ENCODE measurements around the gene TTLL10. TPM values are rescaled to one million over a fixed set of nuclear protein-coding genes. Genes with fewer than 3 reads are reported as not detected.
"Not testable (repeated sequence)": the region's sequence is repeated elsewhere in the genome, so short reads cannot be mapped to it uniquely, and the experiment has no call there.

Gene TTLL10
- total RNA-seq, 1 donor from 2014 or later: 1.0 TPM

DNA sequence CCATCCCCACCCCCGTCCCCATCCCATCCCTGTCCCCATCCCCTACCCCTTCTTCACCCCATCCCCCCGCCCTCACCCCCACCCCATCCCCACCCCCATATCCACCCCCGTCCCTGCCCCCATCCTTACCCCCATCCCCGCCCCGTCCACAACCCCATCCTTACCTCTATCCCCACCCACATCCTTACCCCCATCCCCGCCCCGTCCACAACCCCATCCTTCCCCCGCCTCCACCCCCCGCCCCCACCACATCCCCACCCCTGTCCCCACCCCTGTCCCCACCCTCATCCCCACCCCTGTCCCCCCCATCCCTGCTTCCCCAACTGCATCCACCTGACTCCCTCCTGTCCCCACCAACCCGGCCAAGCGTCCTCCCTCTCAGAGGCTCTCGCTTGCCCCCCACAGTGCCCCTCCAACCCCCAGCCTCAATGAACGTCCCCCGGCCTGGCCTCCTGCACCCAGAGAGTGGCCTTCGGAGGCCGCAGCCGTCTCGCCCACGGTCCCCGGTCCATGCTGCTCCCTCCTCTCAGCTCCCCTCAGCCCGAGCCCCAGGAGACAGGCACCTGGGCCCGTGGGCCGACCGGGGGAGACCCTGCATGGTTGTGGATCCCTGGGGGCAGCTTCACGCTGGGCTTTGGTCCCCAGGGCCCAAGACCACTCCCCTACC is 32.3 kb upstream of the TTLL10 start:
- no peak for ATAC-seq

GRCh38 chr1:1141911-1142250 is 31.8 kb upstream of the TTLL10 start:
- no peak for ATAC-seq

- ATAC-seq: not testable (repeated sequence)
These were observed 31.3 kb upstream of the TTLL10 start for GRCh38 chr1:1142352-1142751.

DNA sequence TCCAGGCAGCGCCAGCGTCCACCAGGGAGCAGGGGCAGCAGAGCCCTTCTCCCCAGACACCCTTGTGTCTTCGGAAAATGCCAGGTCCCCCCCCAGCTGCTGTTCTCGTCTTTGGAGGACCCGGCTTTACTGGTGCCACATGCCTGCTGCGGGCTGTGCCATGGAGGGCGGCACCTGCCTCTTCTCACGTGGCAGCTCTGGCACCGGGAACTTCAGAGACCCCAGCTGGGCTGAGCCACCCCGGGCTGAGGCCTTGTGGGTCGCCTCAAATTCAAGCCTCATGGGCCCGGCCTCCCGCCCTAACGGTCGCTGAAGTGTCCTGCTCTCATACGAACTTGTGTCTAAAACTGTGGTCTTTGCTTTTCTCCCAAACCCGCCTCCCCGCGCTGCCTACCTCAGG is 30.8 kb upstream of the TTLL10 start:
- ATAC-seq: no peak

DNA sequence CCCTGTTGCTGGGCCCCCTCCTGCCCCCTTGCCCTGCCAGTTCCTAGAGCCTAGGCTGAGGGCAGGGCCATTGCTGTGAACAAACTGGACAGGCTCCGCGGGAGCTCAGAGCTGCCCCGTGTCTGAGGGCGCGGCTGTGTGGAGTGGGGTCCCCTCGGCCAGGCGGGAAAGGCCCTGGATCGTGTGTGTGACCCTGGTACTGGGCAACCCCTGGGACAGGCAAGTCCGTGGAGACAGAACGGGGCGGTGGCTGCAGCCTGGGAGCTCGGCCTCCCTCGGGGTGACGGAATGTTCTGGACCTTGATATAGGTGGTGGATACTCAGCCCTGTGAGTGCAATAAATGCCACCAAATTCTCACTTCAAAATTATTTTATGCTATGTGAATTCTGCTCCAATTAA is 30.0 kb upstream of the TTLL10 start:
- peak; percentile 2 for ATAC-seq

DNA sequence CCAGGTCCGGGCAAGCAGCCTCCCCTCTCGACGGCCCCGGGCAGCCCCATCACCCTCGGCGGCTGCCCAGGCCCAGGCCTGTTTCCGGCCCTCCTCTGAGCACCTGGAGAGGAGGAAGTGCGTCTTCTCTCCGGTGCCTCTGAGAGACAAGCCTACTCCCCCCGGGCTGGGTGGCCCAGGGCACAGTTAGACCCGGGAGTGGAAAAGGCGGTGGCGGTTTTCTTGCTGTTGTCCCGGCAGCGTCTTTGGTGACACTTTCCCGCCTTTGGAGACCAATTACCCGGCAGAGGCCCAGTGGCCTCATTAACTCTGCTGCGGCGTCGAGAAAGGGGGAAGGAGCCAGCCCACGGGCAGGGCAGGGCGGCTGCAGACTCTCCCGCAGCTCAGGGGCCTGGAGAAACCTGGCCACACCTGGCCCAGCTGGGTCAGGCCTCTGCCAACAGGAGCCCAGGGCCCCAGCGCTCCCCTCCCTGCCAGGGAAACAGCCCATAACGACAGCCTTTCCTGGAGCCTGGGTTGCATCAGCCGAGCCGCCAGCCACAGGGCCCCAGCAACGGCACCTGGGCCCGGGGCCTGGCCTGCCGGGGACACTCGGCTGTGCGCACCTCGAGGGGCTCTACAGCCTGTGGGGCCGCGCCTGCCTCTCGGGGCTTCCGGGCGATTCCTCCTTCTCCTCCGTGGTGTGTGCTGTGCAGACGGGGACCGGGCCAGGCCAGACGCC is 29.4 kb upstream of the TTLL10 start:
- peak; percentile 85 for ATAC-seq

DNA sequence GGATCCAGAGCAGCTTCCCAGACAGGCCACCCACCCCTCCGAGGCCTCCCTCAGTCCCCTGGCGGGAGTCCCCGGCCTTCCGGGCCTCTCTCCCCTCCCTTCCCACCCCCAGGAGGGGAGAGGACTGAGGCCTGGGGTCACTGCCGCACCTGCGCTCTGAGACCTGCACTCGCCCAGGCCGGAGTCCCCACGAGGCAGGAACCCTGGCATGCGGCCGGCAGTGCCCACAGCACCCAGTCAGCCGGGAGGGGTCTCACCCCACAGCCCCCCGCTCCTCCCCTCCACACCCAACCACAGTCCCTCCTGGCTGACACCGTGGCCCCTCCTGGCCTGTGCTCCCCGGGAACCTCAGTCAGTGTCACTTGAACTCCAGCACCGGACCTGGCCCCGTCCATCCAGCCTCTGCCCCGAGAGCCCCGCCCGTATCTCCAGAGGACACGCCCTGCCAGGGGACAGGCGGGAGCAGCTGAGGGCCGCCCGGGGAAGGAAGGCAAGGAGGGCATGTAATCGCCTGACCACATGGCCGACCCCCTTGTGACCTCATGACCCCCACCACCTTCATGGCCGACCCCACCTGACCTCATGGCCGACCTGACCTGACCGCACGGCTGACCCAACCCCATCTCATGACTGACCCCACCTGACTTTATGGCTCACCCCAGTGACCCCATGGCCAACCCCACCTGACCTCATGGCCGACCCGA is 28.7 kb upstream of the TTLL10 start:
- ATAC-seq: peak; percentile 14

DNA sequence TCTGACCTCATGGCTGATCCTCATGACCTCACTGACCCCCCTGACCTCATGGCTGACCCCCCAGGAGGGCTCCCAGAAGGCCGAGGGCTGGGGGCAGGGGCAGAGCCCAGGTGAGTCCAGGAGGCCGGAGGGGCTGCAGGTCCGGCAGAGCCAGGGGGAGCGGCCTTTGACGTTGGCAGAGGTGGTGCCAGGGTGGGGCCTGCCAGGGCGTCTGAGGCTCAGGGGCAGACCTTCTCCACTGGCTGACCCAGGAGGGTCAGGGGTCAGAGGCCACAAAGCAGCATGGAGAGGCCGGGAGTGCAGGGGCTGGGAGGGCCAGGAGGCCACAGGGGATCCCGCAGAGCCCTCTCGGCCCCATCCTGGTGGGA is 28.1 kb upstream of the TTLL10 start:
- ATAC-seq: no peak

DNA sequence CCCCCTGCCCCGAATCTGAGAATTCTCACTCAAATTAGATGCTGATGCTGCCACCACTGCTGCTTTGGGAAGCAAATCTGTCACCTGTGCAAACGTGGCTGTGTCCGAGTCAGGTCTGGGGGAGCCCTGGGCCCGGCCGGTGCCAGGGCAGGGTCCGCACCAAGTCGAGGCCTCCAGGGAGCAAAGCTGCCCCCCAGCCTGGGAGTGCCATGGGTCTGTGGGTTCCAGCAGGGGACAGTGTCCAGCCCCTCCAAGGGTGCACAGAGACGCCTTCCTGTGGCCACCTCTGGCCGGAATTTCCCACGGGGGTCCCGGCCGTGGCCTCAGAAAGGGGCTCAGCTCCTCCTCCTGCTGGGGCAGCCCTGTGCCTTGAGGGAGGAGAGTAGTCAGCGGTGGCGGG is 27.7 kb upstream of the TTLL10 start:
- ATAC-seq: no peak

- ATAC-seq: no peak
These were observed 27.1 kb upstream of the TTLL10 start for GRCh38 chr1:1146596-1146995.

GRCh38 chr1:1148061-1148460 is 25.6 kb upstream of the TTLL10 start:
- ATAC-seq: no peak

- no peak for ATAC-seq
These were observed 25.1 kb upstream of the TTLL10 start for GRCh38 chr1:1148569-1148968.

GRCh38 chr1:1149416-1149815 is 24.3 kb upstream of the TTLL10 start:
- no peak for ATAC-seq

DNA sequence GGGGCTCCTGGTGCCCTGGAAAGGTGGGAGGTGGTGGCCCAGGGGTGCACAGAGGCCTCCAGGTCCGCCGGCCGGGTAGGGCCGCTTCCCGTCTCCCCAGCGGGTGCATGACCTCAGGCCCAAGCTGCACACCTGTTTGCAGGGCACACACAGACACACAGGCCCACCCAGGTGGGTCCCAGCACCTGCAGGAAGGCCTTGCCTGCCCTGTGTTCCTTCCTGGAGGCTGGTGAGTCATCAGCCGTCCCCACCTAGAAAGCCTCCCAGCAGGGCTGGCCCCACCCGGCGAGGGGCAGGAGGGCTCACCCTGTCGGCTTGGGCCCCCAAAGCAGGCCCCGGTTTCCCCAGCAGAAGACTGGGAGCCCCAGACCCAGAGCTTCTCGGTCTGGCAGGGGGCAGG is 23.6 kb upstream of the TTLL10 start:
- ATAC-seq: peak; percentile 76

DNA sequence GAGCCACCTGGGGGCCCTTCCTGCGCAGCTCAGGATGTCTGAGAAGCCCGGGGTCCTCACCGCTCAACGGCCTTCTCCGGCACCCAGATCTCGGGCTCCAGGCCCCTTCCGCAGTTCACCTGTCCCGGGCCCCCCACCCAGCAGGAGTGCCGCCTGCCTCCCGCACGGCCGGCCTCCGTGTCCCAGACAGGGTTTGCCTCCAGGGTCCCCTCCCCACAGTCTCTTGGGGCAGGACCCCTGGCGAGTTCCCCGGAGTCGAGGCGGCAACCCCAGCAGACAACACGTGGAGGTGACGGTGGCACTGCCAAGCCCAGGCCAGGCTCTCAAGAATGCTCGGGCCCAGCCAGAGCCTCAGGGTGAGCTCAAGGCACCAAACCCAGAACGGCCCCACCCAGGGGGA is 22.4 kb upstream of the TTLL10 start:
- no peak for ATAC-seq

GRCh38 chr1:1152431-1152830 is 21.2 kb upstream of the TTLL10 start:
- ATAC-seq: not testable (repeated sequence)

DNA sequence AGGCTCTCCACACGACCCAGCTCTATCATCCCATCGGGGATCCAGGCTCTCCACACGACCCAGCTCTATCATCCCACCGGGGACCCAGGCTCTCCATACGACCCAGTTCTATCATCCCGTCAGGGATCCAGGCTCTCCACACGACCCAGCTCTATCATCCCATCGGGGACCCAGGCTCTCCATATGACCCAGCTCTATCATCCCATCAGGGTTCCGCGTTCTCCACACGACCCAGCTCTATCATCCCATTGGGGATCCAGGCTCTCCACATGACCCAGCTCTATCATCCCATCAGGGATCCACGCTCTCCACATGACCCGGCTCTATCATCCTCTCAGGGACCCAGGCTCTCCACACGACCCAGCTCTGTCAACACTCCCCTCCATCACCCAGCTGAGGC is 20.5 kb upstream of the TTLL10 start:
- ATAC-seq: not testable (repeated sequence)

- no peak for ATAC-seq
These were observed 19.8 kb upstream of the TTLL10 start for GRCh38 chr1:1153874-1154273.

DNA sequence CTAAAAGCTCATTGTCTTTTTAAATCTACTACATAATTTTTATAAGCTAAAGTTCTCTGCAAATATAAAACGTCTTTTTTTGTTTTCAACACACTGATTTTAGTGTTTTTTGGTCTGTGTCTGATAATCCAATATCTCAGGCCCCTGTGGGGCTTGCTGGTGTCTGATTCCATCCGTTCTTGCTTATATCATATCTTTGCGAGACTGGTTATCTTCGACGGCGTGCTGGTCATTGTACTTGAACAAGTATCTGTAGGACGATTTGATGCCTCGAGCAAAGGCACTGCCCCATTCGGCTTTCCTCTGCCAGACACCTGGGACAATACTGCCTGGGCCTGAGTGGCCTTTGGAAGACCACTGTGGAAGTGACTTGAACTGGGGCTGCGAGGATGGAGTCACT is 18.4 kb upstream of the TTLL10 start:
- ATAC-seq: no peak

GRCh38 chr1:1156140-1157032 is 17.3 kb upstream of the TTLL10 start:
- no peak for ATAC-seq

- ATAC-seq: no peak
These were observed 16.7 kb upstream of the TTLL10 start for GRCh38 chr1:1157033-1157365.

DNA sequence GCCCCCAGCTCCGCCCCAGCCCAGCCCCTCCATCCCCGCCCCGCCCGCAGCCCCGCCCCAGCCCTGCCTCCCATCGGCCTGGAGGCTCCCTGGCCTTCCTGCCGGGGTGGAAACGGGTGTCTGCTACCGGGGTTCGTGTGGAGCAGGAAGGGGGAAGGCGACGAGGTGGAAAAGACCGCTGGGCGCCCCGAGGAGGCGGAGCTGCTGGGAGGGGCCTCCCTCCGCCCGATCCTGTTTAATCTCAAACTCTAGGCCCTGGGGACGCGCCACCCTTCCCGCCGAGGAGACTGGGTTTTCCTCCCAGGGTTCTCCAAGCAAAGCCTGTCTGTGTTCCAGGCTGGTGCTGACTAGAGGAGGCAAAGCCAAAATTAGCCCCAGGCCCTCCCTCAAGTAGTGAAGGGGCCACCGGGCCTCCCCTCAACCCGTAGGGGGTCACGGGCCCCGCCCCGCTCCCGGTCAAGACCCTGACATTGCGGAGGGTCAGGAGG is 16.2 kb upstream of the TTLL10 start:
- ATAC-seq: peak; percentile 88
